Effector memory CD8-positive, alpha-beta T cell (primary cell): Measurements from ENCODE around the gene FRMPD2.
"Not testable (repeated sequence)": the region's sequence is repeated elsewhere in the genome, so short reads cannot be mapped to it uniquely, and the experiment has no call there.

Source experiments
- ATAC-seq: fragments of 150-1000 bp; cut with Tn5 transposase; replicated peaks from 2 replicates; pipeline ENCODE4 v1.10.0; 2021; ENCODE audit warnings: mild to moderate bottlenecking, moderate library complexity
- DNase-seq, 3 experiments: peaks; one replicate each; pipeline ENCODE4 v3.0.0; 2021
- H3K27ac Mint-ChIP-seq, 2 donors: one replicate each; pipeline ENCODE4 v1.8.0; 2022; ENCODE audit warnings: mild to moderate bottlenecking in 2 of 2, mixed read lengths in 2 of 2, moderate library complexity in 2 of 2
- H3K27me3 Mint-ChIP-seq, 2 donors: one replicate each; pipeline ENCODE4 v1.8.0; 2022; ENCODE audit warnings: mixed read lengths in 2 of 2
- H3K36me3 Mint-ChIP-seq: one replicate; pipeline ENCODE4 v1.8.0; 2022; ENCODE audit warnings: mild to moderate bottlenecking, moderate library complexity, mixed read lengths; ENCODE audit not compliant: insufficient read depth
- H3K4me1 Mint-ChIP-seq, 2 donors: one replicate each; pipeline ENCODE4 v1.8.0; 2022; ENCODE audit warnings: low read depth in 2 of 2, mixed read lengths in 2 of 2
- H3K4me3 Mint-ChIP-seq, 2 donors: one replicate each; pipeline ENCODE4 v1.8.0; 2022; ENCODE audit warnings: mild to moderate bottlenecking in 2 of 2, mixed read lengths in 2 of 2, moderate library complexity in 2 of 2
- H3K9me3 Mint-ChIP-seq, 2 donors: one replicate each; pipeline ENCODE4 v1.8.0; 2022; ENCODE audit warnings: mixed read lengths in 2 of 2

The FRMPD2 gene

GRCh38 chr10:48227213-48227612, 47.3 kb downstream of the FRMPD2 start:
- no peaks in the 10 kb centered on the region for H3K36me3 Mint-ChIP-seq
- peaks cover 0 to 43% of the 10 kb centered on the region in 2 donors for H3K27me3 Mint-ChIP-seq
- no peaks in the 10 kb centered on the region for H3K9me3 Mint-ChIP-seq
- ATAC-seq, result no peak
- H3K27ac Mint-ChIP-seq, result no peak overlapping the region
- no peak overlapping the region for H3K4me3 Mint-ChIP-seq
- H3K4me1 Mint-ChIP-seq, result peaks cover 4 to 5% of the 10 kb centered on the region in 2 donors
- DNase-seq, result no peak

DNA sequence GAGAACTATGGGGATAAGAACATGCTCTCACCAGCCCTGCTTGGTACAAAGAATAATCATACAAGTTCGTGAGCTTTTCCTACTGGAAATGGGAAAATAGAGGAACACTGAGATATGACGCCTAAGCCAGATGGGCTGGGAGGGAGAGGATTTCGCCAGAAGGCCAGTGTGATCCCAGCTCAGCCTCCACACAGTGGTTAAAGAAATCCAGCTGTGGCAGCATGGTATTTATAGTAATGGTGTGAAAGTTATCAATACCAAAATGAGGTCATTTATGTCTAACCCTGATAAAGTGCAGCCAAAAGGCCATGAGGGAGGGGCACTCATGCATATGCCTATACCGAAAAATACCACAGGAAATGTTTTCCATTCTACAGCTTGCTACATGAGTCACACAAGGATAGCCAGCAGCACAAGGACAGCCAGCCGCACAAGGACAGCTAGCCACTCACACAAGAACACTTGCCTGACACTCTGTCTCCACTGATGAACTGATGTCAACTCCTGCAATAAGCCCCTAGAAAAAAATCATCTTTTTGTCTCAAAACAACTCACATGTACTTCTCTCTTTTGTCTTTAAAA, 49.4 kb downstream of the FRMPD2 start:
- ATAC-seq (no peak), DNase-seq (no peak)
- Mint-ChIP-seq H3K27ac (no peak overlapping the region), H3K4me1 (peaks cover 4 to 5% of the 10 kb centered on the region in 2 donors), H3K27me3 (peaks cover 0 to 36% of the 10 kb centered on the region in 2 donors), H3K4me3 (no peak overlapping the region), H3K36me3 (no peaks in the 10 kb centered on the region), H3K9me3 (no peaks in the 10 kb centered on the region)

- Mint-ChIP-seq H3K27me3 (peaks cover 0 to 43% of the 10 kb centered on the region in 2 donors), H3K4me1 (peaks cover 4 to 5% of the 10 kb centered on the region in 2 donors), H3K4me3 (no peak overlapping the region), H3K27ac (no peak overlapping the region), H3K9me3 (no peaks in the 10 kb centered on the region), H3K36me3 (no peaks in the 10 kb centered on the region)
- ATAC-seq (no peak), DNase-seq (no peak)
These were observed 50.2 kb downstream of the FRMPD2 start for GRCh38 chr10:48224296-48224695.

GRCh38 chr10:48221814-48222213, 52.7 kb downstream of the FRMPD2 start:
- H3K4me3 Mint-ChIP-seq, result no peak overlapping the region
- no peak overlapping the region for H3K27ac Mint-ChIP-seq
- peaks cover 0 to 57% of the 10 kb centered on the region in 2 donors for H3K27me3 Mint-ChIP-seq
- H3K9me3 Mint-ChIP-seq, result no peaks in the 10 kb centered on the region
- ATAC-seq (no peak), DNase-seq (no peak)
- no peaks in the 10 kb centered on the region for H3K36me3 Mint-ChIP-seq
- peaks cover 4 to 5% of the 10 kb centered on the region in 2 donors for H3K4me1 Mint-ChIP-seq

DNA sequence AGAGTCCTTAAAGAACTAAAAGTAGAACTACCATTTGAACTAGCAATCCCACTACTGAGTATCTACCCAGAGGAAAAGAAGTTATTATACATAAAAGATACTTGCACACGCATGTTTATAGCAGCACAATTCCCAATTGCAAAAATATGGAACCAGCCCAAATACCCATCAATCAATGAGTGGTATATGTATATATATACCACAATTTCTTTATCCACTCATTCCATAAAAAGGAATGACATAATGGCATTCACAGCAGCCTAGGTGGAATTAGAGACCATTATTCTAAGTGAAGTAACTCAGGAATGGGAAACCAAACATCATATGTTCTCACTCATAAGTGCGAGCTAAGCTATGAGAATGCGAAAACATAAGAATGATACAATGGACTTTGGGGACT, 53.5 kb downstream of the FRMPD2 start:
- H3K36me3 Mint-ChIP-seq, H3K4me3 Mint-ChIP-seq, DNase-seq, H3K9me3 Mint-ChIP-seq, H3K27ac Mint-ChIP-seq, H3K4me1 Mint-ChIP-seq, ATAC-seq: not testable (repeated sequence)
- peaks cover 0 to 57% of the 10 kb centered on the region in 2 donors for H3K27me3 Mint-ChIP-seq

DNA sequence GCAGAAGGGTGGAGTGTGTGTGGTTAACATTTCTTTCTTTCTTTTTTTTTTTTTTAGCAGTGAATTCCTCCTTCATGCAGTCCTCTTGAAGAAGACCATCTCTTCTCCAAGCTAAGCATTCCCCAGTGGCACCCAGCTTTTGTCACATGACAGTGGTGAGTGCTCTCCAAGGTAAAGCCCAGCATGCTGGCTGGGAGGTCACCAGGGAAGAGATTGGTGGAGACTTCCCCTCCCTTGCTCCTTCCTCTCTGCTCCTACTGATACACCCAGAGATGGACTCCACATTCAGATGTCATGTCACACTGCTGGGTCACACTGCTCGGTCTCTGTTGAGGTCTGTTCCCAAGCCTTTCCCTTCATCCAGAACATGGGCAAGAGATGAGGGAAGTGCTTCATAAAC, 55.3 kb downstream of the FRMPD2 start:
- no peaks in the 10 kb centered on the region for H3K36me3 Mint-ChIP-seq
- peaks cover 0 to 49% of the 10 kb centered on the region in 2 donors for H3K27me3 Mint-ChIP-seq
- H3K27ac Mint-ChIP-seq, result no peak overlapping the region
- ATAC-seq (no peak), DNase-seq (no peak)
- no peaks in the 10 kb centered on the region for H3K4me1 Mint-ChIP-seq
- no peak overlapping the region for H3K4me3 Mint-ChIP-seq
- H3K9me3 Mint-ChIP-seq, result no peaks in the 10 kb centered on the region

GRCh38 chr10:48216744-48217143, 57.8 kb downstream of the FRMPD2 start:
- no peaks in the 10 kb centered on the region for H3K4me1 Mint-ChIP-seq
- no peak overlapping the region for H3K27ac Mint-ChIP-seq
- no peak for DNase-seq
- no peak overlapping the region for H3K4me3 Mint-ChIP-seq
- H3K27me3 Mint-ChIP-seq, result peaks cover 0 to 37% of the 10 kb centered on the region in 2 donors
- ATAC-seq, result no peak
- no peaks in the 10 kb centered on the region for H3K36me3 Mint-ChIP-seq
- H3K9me3 Mint-ChIP-seq, result no peaks in the 10 kb centered on the region

- ATAC-seq (no peak), DNase-seq (no peak)
- Mint-ChIP-seq H3K27ac (no peak overlapping the region), H3K27me3 (peaks cover 0 to 43% of the 10 kb centered on the region in 2 donors), H3K9me3 (no peaks in the 10 kb centered on the region), H3K4me1 (no peaks in the 10 kb centered on the region), H3K36me3 (no peaks in the 10 kb centered on the region), H3K4me3 (no peak overlapping the region)
These were observed 58.3 kb downstream of the FRMPD2 start for GRCh38 chr10:48216204-48216505.

DNA sequence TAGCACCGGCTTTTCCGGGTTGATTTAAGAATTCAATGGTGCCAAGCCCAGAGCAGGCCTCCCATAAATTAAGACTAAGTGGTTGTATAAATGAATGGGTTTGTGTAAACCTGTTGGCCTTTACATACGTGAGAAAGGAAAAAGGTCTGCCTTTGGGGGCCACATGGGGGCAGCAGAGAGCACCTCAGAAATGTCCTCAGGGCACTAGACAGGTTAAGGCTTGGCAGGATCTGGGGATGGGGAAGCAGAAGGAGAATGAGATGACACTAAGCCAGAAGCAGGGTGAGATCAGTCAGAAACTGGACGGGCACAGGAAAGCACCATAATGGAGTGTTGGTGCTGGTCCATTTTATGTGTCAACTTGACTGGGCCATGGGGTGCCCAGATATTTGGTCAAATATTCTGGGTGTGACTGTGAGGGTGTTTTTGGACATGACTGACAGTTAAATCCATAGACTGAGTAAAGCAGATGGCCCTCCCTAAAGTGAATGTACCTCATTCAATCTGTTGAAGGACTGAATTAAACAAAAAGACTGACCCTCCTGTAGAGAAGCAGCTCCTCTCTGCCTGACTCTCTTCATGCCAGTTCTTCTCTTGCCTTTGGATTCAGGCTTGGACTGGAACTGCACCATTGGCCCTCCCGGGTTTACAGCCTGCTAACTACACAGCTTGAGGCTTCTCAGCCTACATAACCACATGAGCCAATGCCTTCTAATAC, 58.9 kb downstream of the FRMPD2 start:
- Mint-ChIP-seq H3K27ac (no peak overlapping the region), H3K4me1 (no peaks in the 10 kb centered on the region), H3K4me3 (no peak overlapping the region), H3K9me3 (no peaks in the 10 kb centered on the region), H3K27me3 (peaks cover 0 to 44% of the 10 kb centered on the region in 2 donors), H3K36me3 (no peaks in the 10 kb centered on the region)
- DNase-seq, result peak in 2 of 3 experiments; percentile 3 to 6
- no peak for ATAC-seq

GRCh38 chr10:48214716-48215485, 59.6 kb downstream of the FRMPD2 start:
- H3K4me1 Mint-ChIP-seq, result no peaks in the 10 kb centered on the region
- no peak for DNase-seq
- H3K27me3 Mint-ChIP-seq, result peaks cover 0 to 39% of the 10 kb centered on the region in 2 donors
- H3K4me3 Mint-ChIP-seq, result no peak overlapping the region
- no peaks in the 10 kb centered on the region for H3K9me3 Mint-ChIP-seq
- H3K36me3 Mint-ChIP-seq, result no peaks in the 10 kb centered on the region
- no peak for ATAC-seq
- H3K27ac Mint-ChIP-seq, result no peak overlapping the region

DNA sequence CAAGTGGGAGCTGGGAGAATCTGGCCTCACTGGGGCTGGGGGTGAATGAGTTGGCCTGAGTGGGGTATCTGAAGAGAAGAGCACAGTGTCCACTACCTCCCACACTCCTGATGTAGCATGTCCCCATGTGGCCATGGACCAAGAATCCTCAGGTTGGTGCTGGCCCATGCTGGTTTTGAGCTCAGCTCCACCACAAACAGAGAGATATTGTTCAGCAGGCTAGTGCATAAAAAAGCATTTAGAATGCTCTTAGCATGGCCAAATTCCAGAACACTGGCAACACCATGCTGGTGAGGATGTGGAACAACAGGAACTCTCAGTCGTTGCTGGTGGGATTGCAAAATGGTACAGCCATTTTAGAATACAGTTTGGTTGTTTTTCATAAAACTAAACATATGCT, 61.4 kb downstream of the FRMPD2 start:
- no peak for ATAC-seq
- H3K27me3 Mint-ChIP-seq, result peaks cover 0 to 23% of the 10 kb centered on the region in 2 donors
- H3K4me1 Mint-ChIP-seq, result no peaks in the 10 kb centered on the region
- H3K36me3 Mint-ChIP-seq, result peaks cover 3% of the 10 kb centered on the region
- H3K27ac Mint-ChIP-seq, result no peak overlapping the region
- DNase-seq, result no peak
- H3K4me3 Mint-ChIP-seq, result no peak overlapping the region
- no peaks in the 10 kb centered on the region for H3K9me3 Mint-ChIP-seq

DNA sequence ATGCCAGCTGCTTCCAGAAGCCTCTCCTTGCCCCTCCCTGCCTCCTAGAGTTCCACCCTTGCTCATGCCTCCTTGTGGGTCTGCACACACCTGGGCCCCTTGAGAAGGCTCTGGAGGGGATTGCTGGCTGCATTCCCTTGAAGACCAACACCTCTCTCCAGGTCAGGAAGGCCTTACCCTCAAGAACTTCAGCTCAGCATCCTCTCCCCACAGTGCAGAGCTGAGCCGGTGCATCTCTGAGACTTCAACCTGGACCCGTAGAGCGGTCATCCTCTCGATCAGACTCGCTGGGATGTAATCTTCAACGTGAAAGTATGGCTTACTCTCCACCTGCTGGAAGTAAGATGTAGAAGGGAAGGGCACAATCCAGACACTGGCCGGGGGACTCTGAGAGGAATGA, 62.7 kb downstream of the FRMPD2 start:
- DNase-seq (no peak), ATAC-seq (no peak)
- H3K4me3 Mint-ChIP-seq, result no peak overlapping the region
- no peak overlapping the region for H3K27ac Mint-ChIP-seq
- peaks cover under 1 to 30% of the 10 kb centered on the region in 2 donors for H3K27me3 Mint-ChIP-seq
- H3K9me3 Mint-ChIP-seq, result no peaks in the 10 kb centered on the region
- H3K36me3 Mint-ChIP-seq, result peaks cover 3% of the 10 kb centered on the region
- no peaks in the 10 kb centered on the region for H3K4me1 Mint-ChIP-seq

- no peaks in the 10 kb centered on the region for H3K9me3 Mint-ChIP-seq
- peaks cover 3% of the 10 kb centered on the region for H3K36me3 Mint-ChIP-seq
- ATAC-seq (no peak), DNase-seq (no peak)
- no peaks in the 10 kb centered on the region for H3K4me1 Mint-ChIP-seq
- H3K27ac Mint-ChIP-seq, result no peak overlapping the region
- no peak overlapping the region for H3K4me3 Mint-ChIP-seq
- peaks cover 9 to 38% of the 10 kb centered on the region in 2 donors for H3K27me3 Mint-ChIP-seq
These were observed 63.5 kb downstream of the FRMPD2 start for GRCh38 chr10:48210966-48211365.

GRCh38 chr10:48210391-48210790, 64.1 kb downstream of the FRMPD2 start:
- H3K27me3 Mint-ChIP-seq, result peaks cover 9 to 39% of the 10 kb centered on the region in 2 donors

More at GRCh38 chr10:48210391-48210790, 64.1 kb downstream of the FRMPD2 start:
- ATAC-seq, result no peak
- H3K9me3 Mint-ChIP-seq, result no peaks in the 10 kb centered on the region
- H3K36me3 Mint-ChIP-seq, result peaks cover 3% of the 10 kb centered on the region
- no peaks in the 10 kb centered on the region for H3K4me1 Mint-ChIP-seq
- DNase-seq, result no peak
- H3K4me3 Mint-ChIP-seq, result no peak overlapping the region
- H3K27ac Mint-ChIP-seq, result no peak overlapping the region
